Measurements from ENCODE around the gene ADORA2A. TPM values are rescaled to one million over a fixed set of nuclear protein-coding genes. Genes with fewer than 3 reads are reported as not detected.

Gene ADORA2A
- total RNA-seq, 1 donor from 2014 or later, result 3.5 TPM

DNA sequence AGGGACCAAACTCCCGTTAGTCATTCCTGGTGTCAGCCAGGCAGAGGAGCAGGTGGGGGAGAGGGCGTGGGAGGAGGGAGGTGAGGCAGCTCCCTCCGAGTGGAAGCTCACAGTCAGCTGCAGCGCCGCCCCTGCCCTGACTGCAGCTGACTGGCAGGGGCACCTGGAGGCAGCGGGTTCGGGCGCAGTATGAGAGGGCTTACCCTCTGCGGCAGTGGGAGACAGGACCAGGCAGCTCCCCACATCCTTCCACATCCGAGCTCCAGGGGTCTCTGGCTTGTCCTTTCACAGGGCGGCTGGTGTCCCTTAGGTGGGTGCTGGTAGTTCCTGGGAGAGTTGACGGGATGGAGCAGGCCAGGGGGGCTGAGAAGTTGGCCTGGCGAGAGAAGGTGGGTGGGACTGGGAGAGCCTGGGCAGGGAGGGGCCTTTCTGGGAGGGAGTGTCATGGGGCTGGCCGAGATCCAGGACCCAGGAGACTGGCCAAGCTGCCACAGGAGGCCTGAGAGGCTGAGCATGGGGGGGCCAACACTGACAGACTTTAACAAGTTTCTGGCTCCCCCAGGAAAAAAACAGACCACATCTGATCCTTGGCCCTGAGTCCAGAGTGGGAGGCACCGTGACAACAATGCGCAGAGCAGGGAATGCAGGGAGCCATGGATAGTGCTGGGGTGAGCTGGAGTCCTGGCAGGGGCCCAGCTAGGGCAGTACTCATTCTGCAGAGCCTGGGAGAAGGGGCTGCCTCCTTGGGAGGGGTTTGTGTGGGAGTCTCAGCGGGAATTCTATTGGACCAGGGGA lies 4.9 kb downstream of the ADORA2A start:
- H3K27ac Mint-ChIP-seq (ENCODE audit: unreplicated experiment), result no peak overlapping the region
- TF ChIP-seq, protein P1, sequence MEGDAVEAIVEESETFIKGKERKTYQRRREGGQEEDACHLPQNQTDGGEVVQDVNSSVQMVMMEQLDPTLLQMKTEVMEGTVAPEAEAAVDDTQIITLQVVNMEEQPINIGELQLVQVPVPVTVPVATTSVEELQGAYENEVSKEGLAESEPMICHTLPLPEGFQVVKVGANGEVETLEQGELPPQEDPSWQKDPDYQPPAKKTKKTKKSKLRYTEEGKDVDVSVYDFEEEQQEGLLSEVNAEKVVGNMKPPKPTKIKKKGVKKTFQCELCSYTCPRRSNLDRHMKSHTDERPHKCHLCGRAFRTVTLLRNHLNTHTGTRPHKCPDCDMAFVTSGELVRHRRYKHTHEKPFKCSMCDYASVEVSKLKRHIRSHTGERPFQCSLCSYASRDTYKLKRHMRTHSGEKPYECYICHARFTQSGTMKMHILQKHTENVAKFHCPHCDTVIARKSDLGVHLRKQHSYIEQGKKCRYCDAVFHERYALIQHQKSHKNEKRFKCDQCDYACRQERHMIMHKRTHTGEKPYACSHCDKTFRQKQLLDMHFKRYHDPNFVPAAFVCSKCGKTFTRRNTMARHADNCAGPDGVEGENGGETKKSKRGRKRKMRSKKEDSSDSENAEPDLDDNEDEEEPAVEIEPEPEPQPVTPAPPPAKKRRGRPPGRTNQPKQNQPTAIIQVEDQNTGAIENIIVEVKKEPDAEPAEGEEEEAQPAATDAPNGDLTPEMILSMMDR (IDR thresholded peaks at IDR 0.05), result no peak
- H3K27me3 Mint-ChIP-seq (ENCODE audit: unreplicated experiment), result no peaks in the 10 kb centered on the region
- DNase-seq (ENCODE audit: extremely low spot score, unreplicated experiment), result no peak
- no peaks in the 10 kb centered on the region for H3K36me3 Mint-ChIP-seq (ENCODE audit: unreplicated experiment)
- H3K4me1 Mint-ChIP-seq (ENCODE audit: unreplicated experiment), result peaks cover 43% of the 10 kb centered on the region
- no peaks in the 10 kb centered on the region for H3K9me3 Mint-ChIP-seq (ENCODE audit: unreplicated experiment)
- H3K4me3 Mint-ChIP-seq (ENCODE audit: unreplicated experiment), result no peak overlapping the region

DNA sequence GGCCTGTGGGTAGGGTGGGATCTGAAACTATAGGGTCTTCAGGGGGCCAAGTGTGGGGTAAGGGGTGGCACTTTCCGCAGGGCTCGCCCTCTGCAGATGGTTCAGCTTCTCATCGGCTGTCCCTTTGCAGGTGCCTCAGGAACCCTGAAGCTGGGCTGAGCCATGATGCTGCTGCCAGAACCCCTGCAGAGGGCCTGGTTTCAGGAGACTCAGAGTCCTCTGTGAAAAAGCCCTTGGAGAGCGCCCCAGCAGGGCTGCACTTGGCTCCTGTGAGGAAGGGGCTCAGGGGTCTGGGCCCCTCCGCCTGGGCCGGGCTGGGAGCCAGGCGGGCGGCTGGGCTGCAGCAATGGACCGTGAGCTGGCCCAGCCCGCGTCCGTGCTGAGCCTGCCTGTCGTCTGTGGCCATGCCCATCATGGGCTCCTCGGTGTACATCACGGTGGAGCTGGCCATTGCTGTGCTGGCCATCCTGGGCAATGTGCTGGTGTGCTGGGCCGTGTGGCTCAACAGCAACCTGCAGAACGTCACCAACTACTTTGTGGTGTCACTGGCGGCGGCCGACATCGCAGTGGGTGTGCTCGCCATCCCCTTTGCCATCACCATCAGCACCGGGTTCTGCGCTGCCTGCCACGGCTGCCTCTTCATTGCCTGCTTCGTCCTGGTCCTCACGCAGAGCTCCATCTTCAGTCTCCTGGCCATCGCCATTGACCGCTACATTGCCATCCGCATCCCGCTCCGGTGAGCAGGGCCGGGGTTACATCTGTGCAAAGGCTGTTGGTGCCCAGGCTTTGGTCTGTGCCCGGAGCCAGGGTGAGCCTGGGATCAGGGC lies 5.8 kb downstream of the ADORA2A start:
- Mint-ChIP-seq H3K27me3 (ENCODE audit: unreplicated experiment) (no peaks in the 10 kb centered on the region), H3K4me1 (ENCODE audit: unreplicated experiment) (peaks cover 52% of the 10 kb centered on the region), H3K36me3 (ENCODE audit: unreplicated experiment) (no peaks in the 10 kb centered on the region), H3K4me3 (ENCODE audit: unreplicated experiment) (no peak overlapping the region), H3K9me3 (ENCODE audit: unreplicated experiment) (no peaks in the 10 kb centered on the region), H3K27ac (ENCODE audit: unreplicated experiment) (no peak overlapping the region)
- no peak for DNase-seq (ENCODE audit: extremely low spot score, unreplicated experiment)
- TF ChIP-seq, protein P1 (IDR thresholded peaks at IDR 0.05), result no peak

DNA sequence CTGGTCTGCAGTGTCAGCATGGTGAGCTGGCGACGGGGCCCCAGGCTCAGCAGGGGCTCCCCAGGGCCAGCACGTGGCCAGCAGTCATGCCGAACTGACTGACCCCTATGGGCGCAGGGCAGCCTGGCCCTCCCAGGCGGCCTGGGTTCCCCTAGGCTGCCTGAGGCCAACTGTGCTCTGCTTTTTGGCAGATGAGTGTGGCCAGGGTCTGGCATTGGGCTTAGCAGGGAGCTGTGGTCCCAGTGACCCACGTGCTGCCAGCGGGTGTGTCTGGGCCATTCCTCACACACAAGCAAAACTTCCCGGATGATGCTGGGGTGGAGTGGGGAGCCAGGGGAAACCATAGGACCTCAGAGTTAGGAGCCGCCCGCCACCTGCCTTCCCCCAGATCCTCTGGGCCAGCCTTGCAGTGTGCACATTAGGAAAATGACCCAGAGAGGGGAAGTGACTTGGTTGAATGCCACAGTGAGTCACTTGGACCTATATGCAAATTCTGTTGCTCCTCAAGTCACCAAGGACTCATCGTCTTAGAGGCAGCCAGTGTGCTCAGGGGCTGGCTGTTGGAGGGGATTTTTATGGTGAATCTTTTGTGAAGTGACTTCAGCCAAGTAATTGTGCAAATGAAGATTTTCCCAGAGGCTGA lies 6.5 kb downstream of the ADORA2A start:
- no peak overlapping the region for H3K27ac Mint-ChIP-seq (ENCODE audit: unreplicated experiment)
- no peak overlapping the region for H3K4me3 Mint-ChIP-seq (ENCODE audit: unreplicated experiment)
- DNase-seq (ENCODE audit: extremely low spot score, unreplicated experiment), result no peak
- H3K9me3 Mint-ChIP-seq (ENCODE audit: unreplicated experiment), result no peaks in the 10 kb centered on the region
- H3K4me1 Mint-ChIP-seq (ENCODE audit: unreplicated experiment), result peaks cover 52% of the 10 kb centered on the region
- TF ChIP-seq, protein P1 (IDR thresholded peaks at IDR 0.05), result no peak
- H3K36me3 Mint-ChIP-seq (ENCODE audit: unreplicated experiment), result no peaks in the 10 kb centered on the region
- H3K27me3 Mint-ChIP-seq (ENCODE audit: unreplicated experiment), result no peaks in the 10 kb centered on the region

DNA sequence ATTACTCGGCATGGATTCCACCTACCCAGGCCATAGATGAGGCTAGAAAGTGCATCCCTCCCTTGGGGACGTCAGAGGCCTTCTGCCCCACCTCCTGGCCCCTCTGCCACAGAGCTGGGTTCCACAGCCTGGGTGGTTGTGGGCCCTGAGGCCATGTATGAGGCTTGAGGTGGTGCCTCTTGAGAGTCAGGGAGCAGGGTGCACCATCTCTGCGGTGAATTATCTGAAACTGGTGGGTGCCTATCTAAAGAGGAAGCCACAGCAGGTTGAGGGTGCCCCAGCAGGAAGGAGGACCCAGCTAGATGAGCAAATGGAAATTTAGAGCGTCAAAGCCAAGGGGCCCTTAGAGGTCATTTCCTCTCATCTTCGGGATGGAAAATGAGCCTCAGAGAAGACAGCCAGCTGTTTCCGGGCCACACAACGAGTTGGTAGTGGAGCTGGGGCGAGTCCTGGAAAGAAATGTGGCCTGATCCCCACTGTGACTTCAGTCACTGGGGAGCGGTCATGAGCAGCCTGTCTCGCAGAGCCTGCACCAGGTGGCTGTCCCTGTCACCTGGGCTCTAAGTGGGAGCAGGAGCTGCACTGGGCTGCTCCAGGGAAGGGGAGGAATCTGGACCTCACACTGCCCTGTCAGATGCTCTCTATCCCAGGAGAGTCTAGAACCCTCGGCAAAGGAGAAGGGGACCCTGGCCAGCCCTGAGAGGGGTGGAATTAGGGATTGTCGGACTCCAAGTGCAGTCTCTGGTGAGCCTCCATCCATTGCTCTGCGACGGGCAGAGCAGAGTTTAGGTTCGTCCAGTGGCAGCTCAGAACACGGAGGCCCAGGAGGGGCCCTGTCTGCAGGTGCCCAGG lies 7.3 kb downstream of the ADORA2A start:
- no peaks in the 10 kb centered on the region for H3K9me3 Mint-ChIP-seq (ENCODE audit: unreplicated experiment)
- no peak overlapping the region for H3K4me3 Mint-ChIP-seq (ENCODE audit: unreplicated experiment)
- no peak for DNase-seq (ENCODE audit: extremely low spot score, unreplicated experiment)
- peak overlapping the region; percentile 20 for H3K27ac Mint-ChIP-seq (ENCODE audit: unreplicated experiment)
- H3K36me3 Mint-ChIP-seq (ENCODE audit: unreplicated experiment), result no peaks in the 10 kb centered on the region
- TF ChIP-seq, protein P1 (IDR thresholded peaks at IDR 0.05), result no peak
- peaks cover 50% of the 10 kb centered on the region for H3K4me1 Mint-ChIP-seq (ENCODE audit: unreplicated experiment)
- H3K27me3 Mint-ChIP-seq (ENCODE audit: unreplicated experiment), result no peaks in the 10 kb centered on the region

All from osteocyte (in vitro differentiated cells).